ENCODE results near the gene SERPINB1. TPM values are rescaled to one million over a fixed set of nuclear protein-coding genes. Genes with fewer than 3 reads are reported as not detected.

Gene SERPINB1
- total RNA-seq, 1 donor from 2014 or later, result 61.6 TPM

- Mint-ChIP-seq H3K36me3 (ENCODE audit: insufficient read depth) (no peaks in the 10 kb centered on the region), H3K9me3 (ENCODE audit: low read depth) (peaks cover 4% of the 10 kb centered on the region), H3K27ac (no peak overlapping the region), H3K4me1 (ENCODE audit: low read depth) (peaks cover 9% of the 10 kb centered on the region), H3K27me3 (peaks cover 10% of the 10 kb centered on the region), H3K4me3 (ENCODE audit: low read depth) (no peak overlapping the region)
- no peak for TF ChIP-seq CTCF (IDR thresholded peaks at IDR 0.05; ENCODE audit: unreplicated experiment)
- DNase-seq (ENCODE audit: low spot score, unreplicated experiment), result no peak
These were observed 30.3 kb upstream of the SERPINB1 start for GRCh38 chr6:2871953-2872352.

- Mint-ChIP-seq H3K27me3 (peaks cover 10% of the 10 kb centered on the region), H3K27ac (no peak overlapping the region), H3K4me3 (ENCODE audit: low read depth) (no peak overlapping the region), H3K36me3 (ENCODE audit: insufficient read depth) (no peaks in the 10 kb centered on the region), H3K9me3 (ENCODE audit: low read depth) (peaks cover 4% of the 10 kb centered on the region), H3K4me1 (ENCODE audit: low read depth) (peaks cover 5% of the 10 kb centered on the region)
- no peak for DNase-seq (ENCODE audit: low spot score, unreplicated experiment)
- no peak for TF ChIP-seq CTCF (IDR thresholded peaks at IDR 0.05; ENCODE audit: unreplicated experiment)
These were observed 29.4 kb upstream of the SERPINB1 start for GRCh38 chr6:2871102-2871501.

GRCh38 chr6:2870046-2870636 lies 28.5 kb upstream of the SERPINB1 start:
- no peaks in the 10 kb centered on the region for H3K36me3 Mint-ChIP-seq (ENCODE audit: insufficient read depth)
- TF ChIP-seq CTCF (IDR thresholded peaks at IDR 0.05; ENCODE audit: unreplicated experiment), result no peak
- peaks cover 10% of the 10 kb centered on the region for H3K27me3 Mint-ChIP-seq
- no peak overlapping the region for H3K27ac Mint-ChIP-seq
- peaks cover 10% of the 10 kb centered on the region for H3K4me1 Mint-ChIP-seq (ENCODE audit: low read depth)
- H3K4me3 Mint-ChIP-seq (ENCODE audit: low read depth), result no peak overlapping the region
- DNase-seq (ENCODE audit: low spot score, unreplicated experiment), result no peak
- H3K9me3 Mint-ChIP-seq (ENCODE audit: low read depth), result peaks cover 4% of the 10 kb centered on the region

DNA sequence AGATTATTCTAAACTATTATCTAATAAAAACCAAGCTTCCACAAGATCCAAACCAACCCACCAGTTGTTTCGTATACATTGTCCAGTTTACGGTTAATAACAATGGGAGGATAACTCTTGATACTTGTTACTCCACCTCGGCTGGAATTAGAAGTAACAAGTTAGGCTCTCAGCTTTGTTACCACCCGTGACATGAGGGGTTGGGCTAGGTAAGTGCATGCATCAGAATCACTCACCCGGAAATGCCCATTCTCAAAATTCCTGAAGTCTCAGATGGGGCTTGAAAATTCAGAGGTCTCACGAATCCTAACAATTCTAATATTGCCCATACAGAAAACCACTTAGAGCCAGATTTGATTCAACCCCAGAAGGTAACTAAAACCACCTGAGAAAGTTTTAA lies 27.0 kb upstream of the SERPINB1 start:
- no peak for DNase-seq (ENCODE audit: low spot score, unreplicated experiment)
- Mint-ChIP-seq H3K27me3 (peaks cover 10% of the 10 kb centered on the region), H3K4me3 (ENCODE audit: low read depth) (no peak overlapping the region), H3K27ac (no peak overlapping the region), H3K36me3 (ENCODE audit: insufficient read depth) (no peaks in the 10 kb centered on the region), H3K4me1 (ENCODE audit: low read depth) (peaks cover 10% of the 10 kb centered on the region), H3K9me3 (ENCODE audit: low read depth) (peaks cover 4% of the 10 kb centered on the region)
- TF ChIP-seq CTCF (IDR thresholded peaks at IDR 0.05; ENCODE audit: unreplicated experiment), result no peak

- Mint-ChIP-seq H3K27me3 (no peaks in the 10 kb centered on the region), H3K36me3 (ENCODE audit: insufficient read depth) (peaks cover 2% of the 10 kb centered on the region), H3K4me1 (ENCODE audit: low read depth) (peaks cover 14% of the 10 kb centered on the region), H3K9me3 (ENCODE audit: low read depth) (peaks cover 5% of the 10 kb centered on the region), H3K27ac (no peak overlapping the region), H3K4me3 (ENCODE audit: low read depth) (no peak overlapping the region)
- no peak for TF ChIP-seq CTCF (IDR thresholded peaks at IDR 0.05; ENCODE audit: unreplicated experiment)
- DNase-seq (ENCODE audit: low spot score, unreplicated experiment), result no peak
These were observed 24.6 kb upstream of the SERPINB1 start for GRCh38 chr6:2866171-2866846.

All from progenitor cell of endocrine pancreas (in vitro differentiated cells).